H1 (cell line): Measurements from ENCODE around the gene MPPED2. TPM values are rescaled to one million over a fixed set of nuclear protein-coding genes. Genes with fewer than 3 reads are reported as not detected.

Source experiments
- CTCF ChIA-PET: fragments of 300-600 bp; sonication (Branson Sonifier 250); formaldehyde crosslinking; loops from one replicate; lab custom pipeline; 2021; ENCODE audit not compliant: partially characterized antibody; lab: Charles Lee
- POLR2A ChIA-PET: fragments of 300-600 bp; sonication (Branson Sonifier 250); formaldehyde crosslinking; loops from one replicate; lab custom pipeline; 2021; ENCODE audit warnings: inconsistent platforms; ENCODE audit not compliant: partially characterized antibody; lab: Charles Lee
- DNase-seq, 2 experiments: peaks; one replicate each; pipeline versions ENCODE4 v3.0.0 to v3.0.0-alpha.2; 2010 to 2022; ENCODE audit warnings: low spot score in 2 of 2, low read depth in 1 of 2, mixed read lengths in 1 of 2
- FAIRE-seq: peaks from 2 replicates; lab custom pipeline; 2011; peaks lifted over from hg19 to GRCh38; lab: Jason Lieb, UNC
- H2AFZ ChIP-seq: 2 replicates; pipeline ENCODE4 v1.8.1; 2012; ENCODE audit warnings: low read length, inconsistent platforms
- H2AK5ac ChIP-seq: 2 replicates; pipeline ENCODE4 v1.6.1; 2013; ENCODE audit warnings: low read depth, low read length
- H2BK120ac ChIP-seq: replicated peaks from 2 replicates; pipeline ENCODE3; 2013; ENCODE audit warnings: low read depth, low read length, inconsistent platforms
- H2BK12ac ChIP-seq: 2 replicates; pipeline ENCODE4 v1.6.1; 2013; ENCODE audit warnings: low read depth, low read length
- H2BK15ac ChIP-seq: 2 replicates; pipeline ENCODE4 v1.6.1; 2013; ENCODE audit warnings: low read length
- H2BK20ac ChIP-seq: 2 replicates; pipeline ENCODE4 v1.6.1; 2013; ENCODE audit warnings: low read length
- H2BK5ac ChIP-seq: 2 replicates; pipeline ENCODE4 v1.6.1; 2013; ENCODE audit warnings: low read depth, low read length
- H3K14ac ChIP-seq: 2 replicates; pipeline ENCODE4 v1.6.1; 2013; ENCODE audit warnings: inconsistent platforms; ENCODE audit not compliant: insufficient read length
- H3K18ac ChIP-seq: 2 replicates; pipeline ENCODE4 v1.6.1; 2013; ENCODE audit warnings: low read length; ENCODE audit errors: extremely low read depth
- H3K23ac ChIP-seq: 2 replicates; pipeline ENCODE4 v1.6.1; 2013; ENCODE audit warnings: inconsistent platforms; ENCODE audit not compliant: insufficient read length
- H3K23me2 ChIP-seq: 2 replicates; pipeline ENCODE4 v1.6.1; 2013; ENCODE audit warnings: low read depth, low read length
- H3K27ac ChIP-seq: 2 replicates; pipeline ENCODE4 v1.6.1; 2011; ENCODE audit warnings: low read depth, low read length, inconsistent platforms
- H3K27me3 ChIP-seq, 4 experiments: replicated peaks in 1 of 4; 1 replicate in 1 of 4; 2 replicates in 3 of 4; pipeline versions ENCODE4 v1.6.1 to v1.8.1; 2011 to 2013; ENCODE audit warnings: low read length in 3 of 4, mild to moderate bottlenecking in 3 of 4, inconsistent platforms in 2 of 4, mixed read lengths in 2 of 4, moderate library complexity in 1 of 4; ENCODE audit not compliant: control insufficient read depth in 3 of 4, insufficient read depth in 3 of 4; ENCODE audit errors: extremely low read depth in 1 of 4
- H3K36me3 ChIP-seq, 4 experiments: 2 replicates each; pipeline versions ENCODE4 v1.6.1 to v1.8.1; 2011 to 2013; ENCODE audit warnings: mild to moderate bottlenecking in 4 of 4, low read length in 3 of 4, moderate library complexity in 2 of 4, control low read depth in 1 of 4, inconsistent platforms in 1 of 4; ENCODE audit not compliant: insufficient read depth in 4 of 4, control insufficient read depth in 2 of 4
- H3K4ac ChIP-seq: replicated peaks from 2 replicates; pipeline ENCODE3; 2013; ENCODE audit warnings: low read length, low read depth, mixed read lengths, inconsistent platforms; ENCODE audit not compliant: insufficient read length
- H3K4me1 ChIP-seq, 4 experiments: replicated peaks in 1 of 4; 1 replicate in 1 of 4; 2 replicates in 3 of 4; pipeline versions ENCODE4 v1.6.1 to v1.8.1; 2011 to 2013; ENCODE audit warnings: low read length in 3 of 4, inconsistent platforms in 2 of 4, mixed read lengths in 1 of 4; ENCODE audit not compliant: insufficient read depth in 4 of 4, control insufficient read depth in 3 of 4
- H3K4me2 ChIP-seq, 2 experiments: 2 replicates each; pipeline versions ENCODE4 v1.6.1 to v1.8.1; 2011 to 2013; ENCODE audit warnings: low read depth in 2 of 2, low read length in 2 of 2, control low read depth in 1 of 2, inconsistent platforms in 1 of 2, mild to moderate bottlenecking in 1 of 2; ENCODE audit not compliant: insufficient read depth in 1 of 2
- H3K4me3 ChIP-seq, 4 experiments: fragments of 200-600, 300-600 bp in 1 of 4; sonication (generic), shearing (Covaris generic), sonication (Bioruptor Twin) in 1 of 4; 2 replicates each; pipeline versions ENCODE4 v1.5.1 to v1.8.1; 2011 to 2016; ENCODE audit warnings: low read length in 4 of 4, low read depth in 3 of 4, control low read depth in 2 of 4, inconsistent platforms in 2 of 4, mild to moderate bottlenecking in 2 of 4, mixed read lengths in 1 of 4, moderate library complexity in 1 of 4; ENCODE audit not compliant: insufficient read depth in 2 of 4; ENCODE audit errors: extremely low read depth in 1 of 4
- H3K56ac ChIP-seq: replicated peaks from 2 replicates; pipeline ENCODE3; 2013; ENCODE audit warnings: low read depth, mild to moderate bottlenecking, mixed read lengths, low read length, inconsistent platforms; ENCODE audit not compliant: insufficient read length
- H3K79me1 ChIP-seq: 2 replicates; pipeline ENCODE4 v1.6.1; 2013; ENCODE audit warnings: low read depth, low read length, control low read depth
- H3K79me2 ChIP-seq, 2 experiments: 2 replicates each; pipeline versions ENCODE4 v1.6.1 to v1.8.1; 2012 to 2013; ENCODE audit warnings: low read length in 2 of 2, mild to moderate bottlenecking in 2 of 2, inconsistent platforms in 1 of 2; ENCODE audit not compliant: insufficient read depth in 2 of 2, control insufficient read depth in 1 of 2
- H3K9ac ChIP-seq, 4 experiments: replicated peaks in 1 of 4; 1 replicate in 1 of 4; 2 replicates in 3 of 4; pipeline versions ENCODE4 v1.6.1 to v1.8.1; 2011 to 2013; ENCODE audit warnings: low read depth in 3 of 4, low read length in 3 of 4, control low read depth in 2 of 4, mild to moderate bottlenecking in 2 of 4, moderate library complexity in 2 of 4, inconsistent platforms in 1 of 4; ENCODE audit errors: extremely low read depth in 1 of 4
- H3K9me3 ChIP-seq, 2 experiments: 2 replicates each; pipeline versions ENCODE4 v1.6.1 to v1.8.1; 2012 to 2013; ENCODE audit warnings: mild to moderate bottlenecking in 2 of 2, moderate library complexity in 2 of 2, control low read depth in 1 of 2, inconsistent platforms in 1 of 2, low read depth in 1 of 2, low read length in 1 of 2, mixed read lengths in 1 of 2; ENCODE audit not compliant: insufficient read depth in 2 of 2
- H4K20me1 ChIP-seq, 2 experiments: replicated peaks in 1 of 2; 2 replicates each; pipeline versions ENCODE3 to v1.8.1; 2011 to 2013; ENCODE audit warnings: inconsistent platforms in 2 of 2, low read length in 2 of 2, mild to moderate bottlenecking in 1 of 2; ENCODE audit not compliant: insufficient read depth in 2 of 2, control insufficient read depth in 1 of 2
- H4K5ac ChIP-seq: 2 replicates; pipeline ENCODE4 v1.6.1; 2013; ENCODE audit warnings: low read length, low read depth, mixed read lengths, inconsistent platforms; ENCODE audit not compliant: insufficient read length
- H4K8ac ChIP-seq: 2 replicates; pipeline ENCODE4 v1.8.0; 2013; ENCODE audit warnings: mild to moderate bottlenecking, moderate library complexity, low read length, inconsistent platforms; ENCODE audit not compliant: insufficient read depth; ENCODE audit errors: extremely low read depth
- H4K91ac ChIP-seq: replicated peaks from 2 replicates; pipeline ENCODE3; 2013; ENCODE audit warnings: low read length, mixed read lengths, inconsistent platforms; ENCODE audit not compliant: insufficient read length
- CBX8 ChIP-seq: fragments of 300-800, 300-1000 bp; sonication (generic); IDR thresholded peaks from 2 replicates; pipeline ENCODE4 v1.7.1; 2016; ENCODE audit warnings: low read depth, low read length, borderline replicate concordance
- CEBPB ChIP-seq: IDR thresholded peaks from 2 replicates; pipeline ENCODE4 v1.6.1; 2012; ENCODE audit warnings: low read depth, low read length
- CHD2 ChIP-seq: IDR thresholded peaks from 2 replicates; pipeline ENCODE4 v1.6.1; 2012; ENCODE audit warnings: low read length, improper control_type of control experiment
- CTCF ChIP-seq, 3 experiments: IDR thresholded peaks; 1 replicate in 2 of 3; 2 replicates in 1 of 3; pipeline versions ENCODE4 v1.5.1 to v1.6.1; 2011; ENCODE audit warnings: low read length in 3 of 3, mild to moderate bottlenecking in 3 of 3, inconsistent platforms in 2 of 3, low read depth in 1 of 3, moderate library complexity in 1 of 3; ENCODE audit not compliant: insufficient read depth in 1 of 3; ENCODE audit errors: control extremely low read depth in 1 of 3
- EGR1 ChIP-seq: IDR thresholded peaks from 2 replicates; pipeline ENCODE4 v1.6.1; 2011; ENCODE audit warnings: low read depth, low read length, borderline replicate concordance
- FOSL1 ChIP-seq: IDR thresholded peaks from 2 replicates; pipeline ENCODE4 v1.6.1; 2011; ENCODE audit warnings: mild to moderate bottlenecking, low read depth, low read length, moderate library complexity; ENCODE audit not compliant: insufficient read depth
- GABPA ChIP-seq: IDR thresholded peaks from 2 replicates; pipeline ENCODE4 v1.6.1; 2011; ENCODE audit warnings: mild to moderate bottlenecking, low read length, moderate library complexity, borderline replicate concordance; ENCODE audit not compliant: insufficient read depth
- RFX5 ChIP-seq: IDR thresholded peaks from 2 replicates; pipeline ENCODE4 v1.6.1; 2011; ENCODE audit warnings: low read depth, low read length, improper control_type of control experiment, borderline replicate concordance
- RXRA ChIP-seq: IDR thresholded peaks from 2 replicates; pipeline ENCODE4 v1.6.1; 2011; ENCODE audit warnings: low read depth, mild to moderate bottlenecking, low read length, moderate library complexity; ENCODE audit not compliant: insufficient read depth
- SP1 ChIP-seq: IDR thresholded peaks from 2 replicates; pipeline ENCODE4 v1.6.1; 2011; ENCODE audit warnings: low read depth, low read length
- SP4 ChIP-seq: IDR thresholded peaks from 2 replicates; pipeline ENCODE4 v1.6.1; 2012; ENCODE audit warnings: low read length, inconsistent platforms
- ZNF274 ChIP-seq: IDR thresholded peaks from 2 replicates; pipeline ENCODE4 v1.7.0; 2012; ENCODE audit warnings: low read length, borderline replicate concordance; ENCODE audit errors: extremely low read depth
- WGBS, 2 experiments: shearing (Covaris generic) in 1 of 2; methylation state at CpG; one replicate each; pipeline versions ENCODE4 v1.1.6 to v1.1.7; 2013 to 2015; ENCODE audit warnings: low lambda C conversion rate in 2 of 2, mixed read lengths in 2 of 2, inconsistent platforms in 1 of 2, low coverage in 1 of 2, missing lambda C conversion rate in 1 of 2; ENCODE audit not compliant: insufficient replicate concordance in 2 of 2, insufficient coverage in 1 of 2, insufficient read length in 1 of 2; ENCODE audit errors: extremely low coverage in 1 of 2, missing lambda C conversion rate in 1 of 2; 5-methylcytosine and 5-hydroxymethylcytosine counted together
- polyA plus RNA-seq, 7 experiments: library from polyadenylated mRNA; depleted of rRNA in 3 of 7; stranded (reverse) in 5 of 7; unstranded in 2 of 7; fragments of >200 nt in 5 of 7; fragments of 200-250 nt in 2 of 7; gene quantifications; 1 replicate in 5 of 7; 2 replicates in 1 of 7; 4 replicates in 1 of 7; pipeline versions ENCODE4 v1.2.1 to v1.2.3, GENCODE V29; 2011 to 2013; ENCODE audit warnings: missing spikeins in 2 of 7, mixed read lengths in 2 of 7
- total RNA-seq: library from RNA; stranded (reverse); fragmentation: NEBNext Ultra II Directional; extraction: Animal tissue kit (Norgen Biotek cat#: 25700); gene quantifications from 2 replicates; pipeline ENCODE4 v1.2.1, GENCODE V29; 2021

Gene MPPED2
- total and polyA plus RNA-seq, 2 of the 8 experiments (the other 6 are each of a cell fraction or from before 2014, with no cell fraction given) = 1.3 to 3.5 TPM

- Histone ChIP-seq H3K23me2 (no peaks in the 10 kb centered on the region), H3K36me3 (no peaks in the 10 kb centered on the region), H2BK12ac (no peak overlapping the region), H4K91ac (no peak overlapping the region), H2AK5ac (no peak overlapping the region), H3K4me3 (no peak overlapping the region), H2BK5ac (no peak overlapping the region), H2BK20ac (0 out of 2 replicates have a peak overlapping the region, but pooled peaks have one; percentile 52), H3K4ac (no peak overlapping the region), H2BK120ac (no peak overlapping the region), H3K18ac (no peak overlapping the region), H3K4me1 (no peaks in the 10 kb centered on the region), H3K23ac (no peak overlapping the region), H3K79me1 (no peaks in the 10 kb centered on the region), H2AFZ (no peak overlapping the region), H4K8ac (no peak overlapping the region), H3K27ac (no peak overlapping the region), H2BK15ac (no peak overlapping the region), H3K4me2 (no peak overlapping the region), H4K20me1 (no peaks in the 10 kb centered on the region), H3K14ac (no peak overlapping the region), H3K9ac (no peak overlapping the region), H3K9me3 (no peaks in the 10 kb centered on the region), H3K79me2 (no peaks in the 10 kb centered on the region), H3K27me3 (no peaks in the 10 kb centered on the region), H4K5ac (no peak overlapping the region), H3K56ac (no peak overlapping the region)
- POLR2A ChIA-PET = no interaction called here
- 72% methylated on average over 1 of the region's 1 CpG; no CpG with 5 or more reads in 1 of the 2 experiments for WGBS, 2 experiments
- FAIRE-seq = no peak
- no peak for DNase-seq
- CTCF ChIA-PET = no interaction called here
- TF ChIP-seq FOSL1 = no peak
- no peak for TF ChIP-seq GABPA
- TF ChIP-seq EGR1 = no peak
- no peak for TF ChIP-seq ZNF274
- TF ChIP-seq RFX5 = no peak
- TF ChIP-seq SP4 = no peak
- TF ChIP-seq RXRA = no peak
- no peak for TF ChIP-seq CHD2
- TF ChIP-seq CTCF (IDR thresholded peaks at IDR 0.05; ENCODE audit: control extremely low read depth in 1 of 3, insufficient read depth in 1 of 3, low read depth in 1 of 3, low read length in 3 of 3) = no peak
- TF ChIP-seq SP1 = no peak
- no peak for TF ChIP-seq CEBPB
- TF ChIP-seq CBX8 = no peak
These were observed 86.2 kb downstream of the MPPED2 start for GRCh38 chr11:30499940-30500339.
